ENCODE measurements around the gene DNAH14.

Gene DNAH14

DNA sequence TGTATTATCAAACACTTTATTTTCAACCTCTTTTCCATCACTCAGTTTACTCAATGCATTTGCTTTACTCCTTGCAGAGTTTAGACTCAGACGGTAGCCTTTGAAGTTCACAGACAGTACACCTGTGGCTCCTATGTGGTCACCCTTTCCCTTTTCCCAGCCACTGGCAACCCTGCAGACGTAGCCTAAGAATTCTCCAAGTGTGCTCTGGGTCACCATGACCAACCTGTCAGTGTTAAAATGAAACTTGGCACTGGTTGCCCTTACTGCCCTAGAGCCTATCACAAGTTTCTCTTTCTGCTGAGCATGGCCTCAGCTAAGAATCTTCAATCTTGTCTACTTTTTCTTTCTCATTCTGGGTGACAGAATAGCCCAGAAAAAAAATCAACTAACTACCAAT, 25.5 kb upstream of the DNAH14 start:
- no peak for DNase-seq (ENCODE audit: low read depth)
- no peak overlapping the region for H3K4me3 ChIP-seq (ENCODE audit: low read depth, low read length)
- TF ChIP-seq, protein P1, sequence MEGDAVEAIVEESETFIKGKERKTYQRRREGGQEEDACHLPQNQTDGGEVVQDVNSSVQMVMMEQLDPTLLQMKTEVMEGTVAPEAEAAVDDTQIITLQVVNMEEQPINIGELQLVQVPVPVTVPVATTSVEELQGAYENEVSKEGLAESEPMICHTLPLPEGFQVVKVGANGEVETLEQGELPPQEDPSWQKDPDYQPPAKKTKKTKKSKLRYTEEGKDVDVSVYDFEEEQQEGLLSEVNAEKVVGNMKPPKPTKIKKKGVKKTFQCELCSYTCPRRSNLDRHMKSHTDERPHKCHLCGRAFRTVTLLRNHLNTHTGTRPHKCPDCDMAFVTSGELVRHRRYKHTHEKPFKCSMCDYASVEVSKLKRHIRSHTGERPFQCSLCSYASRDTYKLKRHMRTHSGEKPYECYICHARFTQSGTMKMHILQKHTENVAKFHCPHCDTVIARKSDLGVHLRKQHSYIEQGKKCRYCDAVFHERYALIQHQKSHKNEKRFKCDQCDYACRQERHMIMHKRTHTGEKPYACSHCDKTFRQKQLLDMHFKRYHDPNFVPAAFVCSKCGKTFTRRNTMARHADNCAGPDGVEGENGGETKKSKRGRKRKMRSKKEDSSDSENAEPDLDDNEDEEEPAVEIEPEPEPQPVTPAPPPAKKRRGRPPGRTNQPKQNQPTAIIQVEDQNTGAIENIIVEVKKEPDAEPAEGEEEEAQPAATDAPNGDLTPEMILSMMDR (IDR thresholded peaks at IDR 0.05; ENCODE audit: low read depth, low read length, missing control alignments): no peak

DNA sequence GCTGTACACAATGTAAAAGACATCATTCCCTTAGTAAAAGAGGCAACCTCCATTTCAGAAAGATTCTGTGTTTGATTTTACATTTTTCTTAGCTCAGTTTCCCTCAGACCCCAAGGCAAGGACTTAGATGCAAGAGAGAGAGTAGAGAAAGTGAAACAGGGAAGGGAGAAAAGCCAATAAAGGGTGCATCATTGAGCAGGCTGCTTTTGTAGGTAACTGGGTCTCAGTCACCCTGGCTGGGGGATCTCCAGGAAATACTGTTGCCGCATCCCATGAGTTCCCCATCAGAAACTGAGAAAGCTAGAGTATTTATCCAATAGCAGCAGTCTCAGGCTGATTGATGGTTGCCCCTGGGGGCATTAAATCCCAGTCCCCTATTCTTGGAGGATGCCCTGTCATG, 23.1 kb upstream of the DNAH14 start:
- DNase-seq (ENCODE audit: low read depth): no peak
- H3K4me3 ChIP-seq (ENCODE audit: low read depth, low read length): no peak overlapping the region
- TF ChIP-seq, protein P1 (IDR thresholded peaks at IDR 0.05; ENCODE audit: low read depth, low read length, missing control alignments): no peak

DNA sequence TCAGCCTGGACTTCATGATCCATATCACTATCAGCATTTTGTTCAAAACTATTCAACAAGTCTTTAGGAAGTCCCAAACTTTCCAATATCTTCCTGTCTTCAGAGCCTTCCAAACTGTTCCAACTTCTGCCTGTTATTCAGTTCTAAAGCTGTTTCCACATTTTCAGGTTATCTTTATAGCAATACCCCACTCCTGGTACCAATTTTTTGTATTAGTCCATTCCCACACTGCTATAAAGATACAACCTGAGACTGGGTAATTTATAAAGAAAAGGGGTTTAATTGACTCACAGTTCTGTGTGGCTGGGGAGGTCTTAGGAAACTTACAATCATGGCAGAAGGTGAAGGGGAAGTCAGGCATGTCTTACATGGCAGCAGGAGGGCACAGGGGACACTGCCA, 18.3 kb upstream of the DNAH14 start:
- no peak overlapping the region for H3K4me3 ChIP-seq (ENCODE audit: low read depth, low read length)
- DNase-seq (ENCODE audit: low read depth): no peak
- TF ChIP-seq, protein P1 (IDR thresholded peaks at IDR 0.05; ENCODE audit: low read depth, low read length, missing control alignments): no peak

DNA sequence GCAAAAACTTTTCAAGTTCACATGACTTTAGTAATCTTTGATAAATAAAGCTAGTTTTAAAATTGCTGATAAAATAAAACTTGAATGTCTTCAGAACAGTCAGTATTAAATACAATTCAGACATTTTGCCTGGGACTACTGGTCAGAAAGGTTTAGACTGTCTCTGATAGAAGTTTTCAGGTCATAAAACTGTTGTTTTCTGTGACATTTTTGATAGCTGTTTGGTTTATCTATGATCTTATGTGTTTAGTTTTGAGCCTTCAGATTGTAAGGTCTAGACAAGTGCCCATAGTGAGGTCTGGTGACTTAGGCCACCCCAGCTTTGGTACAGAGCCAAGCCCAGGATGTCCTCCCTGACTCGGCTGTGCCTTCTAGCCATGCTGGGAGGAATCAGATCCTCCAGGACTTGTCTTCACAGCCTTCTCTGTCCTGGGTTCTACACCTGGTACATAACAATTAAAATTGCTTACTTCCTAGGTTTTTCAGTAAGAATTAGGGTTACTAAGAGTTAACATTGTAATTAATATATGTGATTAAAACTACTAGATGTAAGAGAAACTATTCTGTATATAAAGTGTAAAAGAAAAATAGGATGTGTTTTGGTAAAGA, 15.1 kb upstream of the DNAH14 start:
- TF ChIP-seq, protein P1 (IDR thresholded peaks at IDR 0.05; ENCODE audit: low read depth, low read length, missing control alignments): no peak
- H3K4me3 ChIP-seq (ENCODE audit: low read depth, low read length): no peak overlapping the region
- DNase-seq (ENCODE audit: low read depth): no peak

DNA sequence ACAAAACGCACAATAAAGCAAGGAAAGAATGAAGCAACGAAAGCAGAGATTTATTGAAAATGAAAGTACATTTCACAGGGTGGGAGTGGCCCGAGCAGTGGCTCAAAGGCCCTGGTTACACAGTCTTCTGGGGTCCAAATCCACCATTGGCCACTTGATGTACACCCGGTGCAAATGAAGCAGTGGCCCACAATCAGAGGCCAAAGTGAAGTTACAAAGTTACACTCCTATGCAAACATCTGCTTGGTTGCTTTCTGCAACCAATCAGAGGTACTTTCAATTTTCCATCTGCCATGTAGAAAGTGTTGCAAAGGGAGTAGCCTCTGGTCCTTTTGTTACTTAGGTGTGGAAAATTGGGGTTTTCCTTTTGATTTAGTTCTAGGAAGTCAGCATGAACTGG, 10.0 kb upstream of the DNAH14 start:
- no peak overlapping the region for H3K4me3 ChIP-seq (ENCODE audit: low read depth, low read length)
- TF ChIP-seq, protein P1 (IDR thresholded peaks at IDR 0.05; ENCODE audit: low read depth, low read length, missing control alignments): no peak
- no peak for DNase-seq (ENCODE audit: low read depth)

DNA sequence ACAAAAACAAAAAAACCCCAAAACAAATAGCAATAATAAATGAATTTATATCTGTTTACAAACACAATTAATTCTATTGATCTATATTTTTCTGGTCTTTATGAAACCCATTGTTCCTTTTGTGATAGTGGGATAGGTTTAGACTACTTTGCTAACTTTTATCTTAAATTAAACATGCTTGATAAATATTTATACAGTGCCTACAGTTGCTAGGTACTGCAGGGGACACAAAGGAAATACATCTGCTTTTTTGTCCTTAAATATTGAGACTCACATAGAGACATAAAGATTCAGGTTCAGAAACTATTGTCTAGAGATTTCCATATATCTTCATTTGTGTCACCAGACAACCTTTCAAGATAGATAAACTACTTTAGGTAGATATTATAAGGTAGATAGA, 8.5 kb upstream of the DNAH14 start:
- TF ChIP-seq, protein P1 (IDR thresholded peaks at IDR 0.05; ENCODE audit: low read depth, low read length, missing control alignments): no peak
- DNase-seq (ENCODE audit: low read depth): no peak
- H3K4me3 ChIP-seq (ENCODE audit: low read depth, low read length): no peak overlapping the region

DNA sequence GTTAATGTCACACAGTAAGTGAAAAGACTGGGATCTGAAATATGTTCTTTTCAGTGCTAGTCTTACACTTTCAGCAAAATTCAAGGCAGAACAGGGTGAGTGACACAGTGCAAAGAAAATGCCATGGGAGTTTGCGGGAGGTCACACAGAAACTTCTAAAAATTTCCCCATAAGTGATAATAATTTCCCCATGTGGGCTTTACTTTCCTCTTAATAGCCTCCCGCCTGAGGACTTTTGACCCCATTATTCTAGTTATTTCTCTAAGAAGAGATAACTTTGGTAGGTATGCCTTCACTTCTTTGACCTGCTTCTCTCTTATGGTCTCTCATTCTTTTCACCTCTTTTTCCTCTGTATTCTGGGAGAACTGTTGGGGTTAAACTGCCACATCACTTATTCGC, 8.1 kb upstream of the DNAH14 start:
- no peak overlapping the region for H3K4me3 ChIP-seq (ENCODE audit: low read depth, low read length)
- TF ChIP-seq, protein P1 (IDR thresholded peaks at IDR 0.05; ENCODE audit: low read depth, low read length, missing control alignments): no peak
- no peak for DNase-seq (ENCODE audit: low read depth)

Measured in GM12864 (cell line).